ENCODE results near the gene ZMIZ1. TPM values are rescaled to one million over a fixed set of nuclear protein-coding genes. Genes with fewer than 3 reads are reported as not detected.

Gene ZMIZ1
- total and polyA plus RNA-seq, 4 donors = 3.9 to 19.1 (median 9.8) TPM

DNA sequence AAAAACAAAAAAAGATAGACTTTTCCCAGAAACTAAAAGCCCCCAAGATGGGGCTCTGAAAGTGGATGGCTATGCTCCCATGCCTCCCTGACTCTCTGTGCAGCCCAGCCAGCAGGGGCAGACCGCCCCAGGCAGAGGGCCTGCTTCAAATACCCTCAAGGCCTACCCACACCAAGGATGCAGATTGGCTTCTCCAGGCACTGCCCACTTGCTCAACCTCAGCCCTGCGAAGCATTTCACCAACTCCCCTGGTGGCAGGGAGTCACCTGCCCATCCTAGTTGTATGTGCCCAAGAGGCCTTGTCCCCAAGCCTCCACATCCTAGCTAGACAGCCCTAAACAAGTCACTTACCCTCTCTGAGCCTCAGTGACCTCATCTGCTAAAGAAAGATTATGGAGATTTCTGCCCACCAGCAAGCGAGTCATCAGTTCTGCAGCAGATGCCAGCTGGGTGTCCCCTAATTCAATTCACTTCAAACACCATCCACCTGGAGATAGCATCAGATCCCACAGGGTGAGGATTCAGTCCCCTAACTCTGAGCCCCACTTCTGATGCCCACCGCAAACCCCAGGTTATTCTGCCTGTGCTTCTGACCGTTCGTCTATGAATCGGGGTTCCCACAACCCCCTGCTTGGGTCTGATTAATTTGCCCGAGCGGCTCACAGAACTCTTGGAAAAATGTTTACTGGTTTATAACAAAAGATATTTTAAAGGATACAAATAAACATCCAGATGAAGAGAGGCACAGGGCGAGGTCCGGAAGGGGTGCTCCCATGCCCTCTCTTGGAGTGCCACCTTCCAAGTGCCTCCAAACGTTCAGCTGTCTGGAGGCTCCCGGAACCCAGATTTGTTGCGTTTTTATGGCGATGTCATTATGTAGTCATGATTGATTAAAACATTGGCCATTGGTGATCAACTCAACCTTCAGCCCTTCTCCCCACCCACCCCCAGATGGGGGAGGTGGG is 18.6 kb upstream of the ZMIZ1 start:
- TF ChIP-seq NR2F2 (IDR thresholded peaks at IDR 0.05) (no peak), EGR1 (IDR thresholded peaks at IDR 0.05; ENCODE audit: low read depth in 2 of 2) (no peak)
- TF ChIP-seq, protein P1, sequence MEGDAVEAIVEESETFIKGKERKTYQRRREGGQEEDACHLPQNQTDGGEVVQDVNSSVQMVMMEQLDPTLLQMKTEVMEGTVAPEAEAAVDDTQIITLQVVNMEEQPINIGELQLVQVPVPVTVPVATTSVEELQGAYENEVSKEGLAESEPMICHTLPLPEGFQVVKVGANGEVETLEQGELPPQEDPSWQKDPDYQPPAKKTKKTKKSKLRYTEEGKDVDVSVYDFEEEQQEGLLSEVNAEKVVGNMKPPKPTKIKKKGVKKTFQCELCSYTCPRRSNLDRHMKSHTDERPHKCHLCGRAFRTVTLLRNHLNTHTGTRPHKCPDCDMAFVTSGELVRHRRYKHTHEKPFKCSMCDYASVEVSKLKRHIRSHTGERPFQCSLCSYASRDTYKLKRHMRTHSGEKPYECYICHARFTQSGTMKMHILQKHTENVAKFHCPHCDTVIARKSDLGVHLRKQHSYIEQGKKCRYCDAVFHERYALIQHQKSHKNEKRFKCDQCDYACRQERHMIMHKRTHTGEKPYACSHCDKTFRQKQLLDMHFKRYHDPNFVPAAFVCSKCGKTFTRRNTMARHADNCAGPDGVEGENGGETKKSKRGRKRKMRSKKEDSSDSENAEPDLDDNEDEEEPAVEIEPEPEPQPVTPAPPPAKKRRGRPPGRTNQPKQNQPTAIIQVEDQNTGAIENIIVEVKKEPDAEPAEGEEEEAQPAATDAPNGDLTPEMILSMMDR (IDR thresholded peaks at IDR 0.05; ENCODE audit: low read depth, low read length, missing input control) = no peak
- TF ChIP-seq, protein P2, sequence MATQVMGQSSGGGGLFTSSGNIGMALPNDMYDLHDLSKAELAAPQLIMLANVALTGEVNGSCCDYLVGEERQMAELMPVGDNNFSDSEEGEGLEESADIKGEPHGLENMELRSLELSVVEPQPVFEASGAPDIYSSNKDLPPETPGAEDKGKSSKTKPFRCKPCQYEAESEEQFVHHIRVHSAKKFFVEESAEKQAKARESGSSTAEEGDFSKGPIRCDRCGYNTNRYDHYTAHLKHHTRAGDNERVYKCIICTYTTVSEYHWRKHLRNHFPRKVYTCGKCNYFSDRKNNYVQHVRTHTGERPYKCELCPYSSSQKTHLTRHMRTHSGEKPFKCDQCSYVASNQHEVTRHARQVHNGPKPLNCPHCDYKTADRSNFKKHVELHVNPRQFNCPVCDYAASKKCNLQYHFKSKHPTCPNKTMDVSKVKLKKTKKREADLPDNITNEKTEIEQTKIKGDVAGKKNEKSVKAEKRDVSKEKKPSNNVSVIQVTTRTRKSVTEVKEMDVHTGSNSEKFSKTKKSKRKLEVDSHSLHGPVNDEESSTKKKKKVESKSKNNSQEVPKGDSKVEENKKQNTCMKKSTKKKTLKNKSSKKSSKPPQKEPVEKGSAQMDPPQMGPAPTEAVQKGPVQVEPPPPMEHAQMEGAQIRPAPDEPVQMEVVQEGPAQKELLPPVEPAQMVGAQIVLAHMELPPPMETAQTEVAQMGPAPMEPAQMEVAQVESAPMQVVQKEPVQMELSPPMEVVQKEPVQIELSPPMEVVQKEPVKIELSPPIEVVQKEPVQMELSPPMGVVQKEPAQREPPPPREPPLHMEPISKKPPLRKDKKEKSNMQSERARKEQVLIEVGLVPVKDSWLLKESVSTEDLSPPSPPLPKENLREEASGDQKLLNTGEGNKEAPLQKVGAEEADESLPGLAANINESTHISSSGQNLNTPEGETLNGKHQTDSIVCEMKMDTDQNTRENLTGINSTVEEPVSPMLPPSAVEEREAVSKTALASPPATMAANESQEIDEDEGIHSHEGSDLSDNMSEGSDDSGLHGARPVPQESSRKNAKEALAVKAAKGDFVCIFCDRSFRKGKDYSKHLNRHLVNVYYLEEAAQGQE (IDR thresholded peaks at IDR 0.05) = no peak
- no peak for DNase-seq (ENCODE audit: low spot score)
- Histone ChIP-seq H3K9ac (ENCODE audit: low read depth in 1 of 2, low read length in 2 of 2) (no peak overlapping the region), H3K4me1 (ENCODE audit: control insufficient read depth in 4 of 4, insufficient read depth in 4 of 4, low read length in 3 of 4) (peaks cover 0 to 7% (median 3%) of the 10 kb centered on the region in 4 donors), H3K27ac (ENCODE audit: low read depth in 1 of 2, low read length in 2 of 2) (no peak overlapping the region), H3K36me3 (ENCODE audit: control insufficient read depth in 4 of 4, insufficient read depth in 3 of 4, low read depth in 1 of 4, low read length in 3 of 4) (no peaks in the 10 kb centered on the region), H3K27me3 (ENCODE audit: control insufficient read depth in 4 of 4, insufficient read depth in 4 of 4, low read length in 3 of 4) (no peaks in the 10 kb centered on the region), H3K4me3 (ENCODE audit: low read depth in 1 of 3, low read length in 3 of 3) (no peak overlapping the region), H3K9me3 (ENCODE audit: control insufficient read depth in 4 of 4, low read length in 3 of 4) (no peaks in the 10 kb centered on the region)
- WGBS = 84% methylated on average over 15 of the region's 15 CpGs

DNA sequence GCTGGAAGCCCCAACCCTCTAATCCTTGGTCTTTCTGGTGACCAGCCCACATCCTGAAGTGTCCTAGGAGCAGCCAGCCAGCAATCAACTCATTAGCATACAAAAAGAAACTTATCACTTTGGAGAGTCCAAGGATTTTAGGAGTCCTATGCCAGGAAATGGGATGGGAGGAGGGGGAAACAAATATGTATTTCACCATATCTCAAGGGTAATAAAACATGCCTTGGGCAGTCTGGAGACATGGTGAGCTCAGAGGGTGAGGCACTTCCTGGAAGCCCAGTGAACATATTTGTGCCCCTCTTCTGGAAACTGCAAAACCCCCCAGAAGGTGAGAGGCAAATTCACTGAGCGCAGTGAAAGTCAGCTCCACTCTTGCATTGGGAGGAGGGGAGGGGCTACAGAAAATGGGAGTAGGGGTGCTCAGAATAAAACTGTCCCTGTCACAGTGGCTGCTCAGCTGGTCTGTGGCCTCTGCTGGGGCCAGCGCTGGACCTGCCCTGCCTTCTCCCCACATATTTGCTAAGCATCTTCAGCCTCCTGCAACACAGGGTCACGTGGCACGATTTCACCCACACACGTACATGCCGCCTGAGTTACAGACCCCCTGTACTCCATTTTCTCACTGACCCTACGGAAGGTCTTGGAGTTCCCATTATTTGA is 17.7 kb upstream of the ZMIZ1 start:
- Histone ChIP-seq H3K9me3 (ENCODE audit: control insufficient read depth in 4 of 4, low read length in 3 of 4) (no peaks in the 10 kb centered on the region), H3K27me3 (ENCODE audit: control insufficient read depth in 4 of 4, insufficient read depth in 4 of 4, low read length in 3 of 4) (no peaks in the 10 kb centered on the region), H3K4me3 (ENCODE audit: low read depth in 1 of 3, low read length in 3 of 3) (no peak overlapping the region), H3K27ac (ENCODE audit: low read depth in 1 of 2, low read length in 2 of 2) (no peak overlapping the region), H3K9ac (ENCODE audit: low read depth in 1 of 2, low read length in 2 of 2) (no peak overlapping the region), H3K36me3 (ENCODE audit: control insufficient read depth in 4 of 4, insufficient read depth in 3 of 4, low read depth in 1 of 4, low read length in 3 of 4) (no peaks in the 10 kb centered on the region), H3K4me1 (ENCODE audit: control insufficient read depth in 4 of 4, insufficient read depth in 4 of 4, low read length in 3 of 4) (peaks cover 0 to 9% (median 3%) of the 10 kb centered on the region in 4 donors)
- whole genome bisulfite sequencing = 84% methylated on average over 7 of the region's 7 CpGs
- TF ChIP-seq RAD21 (IDR thresholded peaks at IDR 0.05) = no peak
- no peak for TF ChIP-seq HNF4A (conservative IDR thresholded peaks at IDR 0.05)
- TF ChIP-seq RXRA (IDR thresholded peaks at IDR 0.05) = no peak
- no peak for TF ChIP-seq YY1 (IDR thresholded peaks at IDR 0.05)
- TF ChIP-seq GABPA (IDR thresholded peaks at IDR 0.05 in 1 of 2, conservative IDR thresholded peaks at IDR 0.05 in 1 of 2) = no peak
- no peak for TF ChIP-seq SP1 (IDR thresholded peaks at IDR 0.05)
- DNase-seq (ENCODE audit: low spot score) = no peak
